IPS DF 19.7 (cell line): ENCODE measurements around the gene LRP11.
"Not testable (repeated sequence)": the region's sequence is repeated elsewhere in the genome, so short reads cannot be mapped to it uniquely, and the experiment has no call there.

ENCODE experiments used
- DNase-seq: peaks from one replicate; pipeline ENCODE4 v3.0.0-alpha.2; 2013; ENCODE audit warnings: low read depth, low spot score

LRP11 gene

GRCh38 chr6:149863698-149864577 lies at the start of gene LRP11:
Gene LRP11, minus strand, starts transcription at chr6:149864359. Its CDS starts 339 bp downstream, at chr6:149864020.
- DNase-seq, result no peak

- no peak for DNase-seq
Observed at GRCh38 chr6:149913540-149914240, 49.5 kb upstream of the LRP11 start.

- DNase-seq, result no peak
Observed at GRCh38 chr6:149913085-149913484, 48.9 kb upstream of the LRP11 start.

GRCh38 chr6:149912680-149913079 lies 48.5 kb upstream of the LRP11 start:
- not testable (repeated sequence) for DNase-seq

GRCh38 chr6:149910721-149911151 lies 46.6 kb upstream of the LRP11 start:
- DNase-seq, result no peak

- no peak for DNase-seq
Observed at GRCh38 chr6:149909701-149910470, 45.7 kb upstream of the LRP11 start.

- not testable (repeated sequence) for DNase-seq
Observed at GRCh38 chr6:149908480-149908879, 44.3 kb upstream of the LRP11 start.

GRCh38 chr6:149907317-149907716 lies 43.2 kb upstream of the LRP11 start:
- DNase-seq, result no peak

GRCh38 chr6:149906405-149906804 lies 42.2 kb upstream of the LRP11 start:
- no peak for DNase-seq

GRCh38 chr6:149905911-149906371 lies 41.8 kb upstream of the LRP11 start:
- DNase-seq, result no peak

GRCh38 chr6:149905371-149905910 lies 41.3 kb upstream of the LRP11 start:
- DNase-seq, result no peak

- no peak for DNase-seq
Observed at GRCh38 chr6:149904661-149905370, 40.7 kb upstream of the LRP11 start.

GRCh38 chr6:149903938-149904611 lies 39.9 kb upstream of the LRP11 start:
- no peak for DNase-seq

- DNase-seq, result no peak
Observed at GRCh38 chr6:149901444-149902140, 37.4 kb upstream of the LRP11 start.

- DNase-seq, result no peak
Observed at GRCh38 chr6:149900620-149901443, 36.7 kb upstream of the LRP11 start.

- no peak for DNase-seq
Observed at GRCh38 chr6:149899926-149900619, 35.9 kb upstream of the LRP11 start.

- DNase-seq, result no peak
Observed at GRCh38 chr6:149899486-149899885, 35.3 kb upstream of the LRP11 start.

GRCh38 chr6:149898966-149899365 lies 34.8 kb upstream of the LRP11 start:
- DNase-seq, result no peak
